ENCODE data around the gene PDE4D.
"Not testable (repeated sequence)": the region's sequence is repeated elsewhere in the genome, so short reads cannot be mapped to it uniquely, and the experiment has no call there.

Gene PDE4D

DNA sequence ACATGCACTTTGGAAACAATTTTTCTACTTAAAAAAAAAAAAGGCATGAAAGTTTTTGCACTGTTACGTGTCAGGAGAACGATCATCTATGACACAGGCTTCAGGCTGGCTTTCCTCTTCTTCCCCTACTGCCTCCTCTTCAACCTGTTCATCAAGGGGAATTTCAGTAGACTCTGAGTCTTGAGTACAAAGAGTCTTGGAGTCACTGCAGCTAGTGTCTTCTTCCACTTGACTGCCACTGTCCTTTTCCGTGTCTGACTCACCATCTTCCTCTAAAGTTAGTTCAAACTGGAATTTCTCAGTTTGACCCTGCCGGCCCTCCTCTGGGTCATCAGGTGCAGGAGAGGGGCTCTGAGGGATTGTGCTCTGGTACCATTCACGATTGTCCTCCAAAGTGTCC, 918.9 kb downstream of the PDE4D start:
- DNase-seq: no peak

DNA sequence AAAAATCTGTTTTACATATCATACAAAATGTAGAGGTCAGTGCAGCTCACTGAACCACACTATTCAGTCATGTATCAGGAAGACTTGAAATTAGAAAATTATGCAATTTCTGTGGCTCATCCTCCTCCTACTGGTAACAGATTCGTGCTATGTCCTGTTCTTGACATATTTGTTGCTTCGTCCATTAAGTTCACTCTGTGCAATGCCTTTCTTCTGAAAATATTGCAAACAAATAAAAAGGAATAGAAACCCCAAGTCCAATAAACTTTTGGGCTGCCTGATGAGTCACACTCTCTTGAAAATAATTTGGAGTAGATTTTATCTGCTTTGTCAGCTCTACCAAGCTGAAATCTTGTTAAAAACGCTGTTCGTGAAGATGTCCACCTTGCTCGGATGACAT, 919.4 kb downstream of the PDE4D start:
- DNase-seq: no peak

DNA sequence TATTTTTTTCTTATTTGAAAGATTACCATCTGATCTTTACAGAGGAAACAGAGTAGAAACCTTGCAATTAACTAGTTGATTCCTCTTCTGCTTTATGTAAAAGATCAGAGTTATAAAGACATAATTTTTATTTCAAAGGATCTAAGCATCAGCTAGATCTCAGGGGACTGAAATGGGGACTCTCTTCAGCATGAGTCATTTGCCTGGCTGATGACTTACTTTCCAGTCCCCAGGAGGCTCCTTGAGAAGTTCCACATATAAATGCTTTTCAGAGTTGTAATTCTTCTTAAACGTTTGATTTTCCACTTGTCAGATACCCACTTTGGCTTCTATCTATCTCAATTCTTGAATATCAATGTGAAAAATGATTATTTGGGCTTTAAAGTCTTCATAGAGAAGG, 921.2 kb downstream of the PDE4D start:
- no peak for DNase-seq

DNA sequence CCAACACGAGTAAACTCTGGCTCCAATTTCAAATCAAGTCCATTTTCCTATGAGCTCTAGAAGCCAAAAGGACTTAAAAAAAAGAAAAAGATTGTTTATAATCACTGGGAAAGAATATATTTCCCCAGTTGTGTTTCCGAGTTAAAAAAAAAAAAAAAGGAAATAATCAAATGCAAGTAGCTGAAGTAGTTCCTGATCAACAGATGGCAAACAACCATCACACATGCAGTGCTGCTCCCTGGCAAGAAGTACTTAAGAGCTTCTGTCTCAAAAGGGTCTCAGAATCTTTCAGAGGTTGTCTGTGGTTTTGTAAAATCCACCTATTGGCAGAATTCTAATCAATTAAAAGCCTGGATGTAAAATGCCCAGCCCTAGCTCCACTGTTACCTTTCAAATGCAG, 922.8 kb downstream of the PDE4D start:
- no peak for DNase-seq

GRCh38 chr5:58969795-58970194, 923.7 kb downstream of the PDE4D start:
- DNase-seq: no peak

- no peak for DNase-seq
Observed at GRCh38 chr5:58969253-58969652, 924.3 kb downstream of the PDE4D start.

GRCh38 chr5:58968350-58968749, 925.2 kb downstream of the PDE4D start:
- DNase-seq: no peak

- no peak for DNase-seq
Observed at GRCh38 chr5:58967597-58968281, 925.8 kb downstream of the PDE4D start.

GRCh38 chr5:58965677-58966414, 927.7 kb downstream of the PDE4D start:
- DNase-seq: no peak

DNA sequence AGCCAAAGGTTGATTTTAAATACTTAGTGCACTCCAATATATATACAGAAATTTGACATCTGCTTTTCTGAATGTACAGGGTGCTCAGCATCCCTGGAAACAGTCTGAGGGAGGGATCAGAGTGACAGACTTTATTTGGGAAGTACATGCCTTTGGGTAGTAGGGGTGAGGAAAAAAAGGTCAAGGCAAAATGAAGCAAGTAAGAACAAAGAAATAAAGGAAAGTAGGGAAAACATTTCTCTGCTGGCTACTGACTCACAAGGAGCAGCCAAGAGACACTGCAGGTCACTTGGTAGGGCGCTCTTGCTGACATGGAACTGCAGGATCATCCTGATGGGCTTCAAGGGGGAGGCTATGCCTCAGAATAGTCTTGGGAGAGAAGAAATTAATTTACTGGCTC, 929.7 kb downstream of the PDE4D start:
- DNase-seq: no peak

DNA sequence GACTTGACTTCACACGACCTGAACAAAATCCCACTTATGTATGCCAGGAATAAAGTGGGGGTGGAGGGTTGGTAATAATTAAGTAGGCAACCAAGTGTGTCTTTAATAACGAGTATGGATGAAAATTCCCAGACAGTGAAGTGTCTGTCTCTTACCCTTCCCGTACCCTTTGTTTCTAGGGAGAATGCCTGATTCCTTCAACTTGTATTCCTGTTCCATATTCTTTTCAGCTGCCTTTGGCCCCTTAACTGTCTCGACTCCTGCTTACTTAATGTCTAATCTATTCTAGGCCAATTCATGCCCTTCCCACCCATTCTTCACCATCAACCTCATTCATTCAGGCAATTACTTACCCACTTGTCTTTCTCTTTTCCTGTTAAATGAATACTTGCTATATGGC, 930.2 kb downstream of the PDE4D start:
- no peak for DNase-seq

- DNase-seq: no peak
Observed at GRCh38 chr5:58961631-58962280, 931.8 kb downstream of the PDE4D start.

GRCh38 chr5:58958701-58959100, 934.8 kb downstream of the PDE4D start:
- DNase-seq: no peak

DNA sequence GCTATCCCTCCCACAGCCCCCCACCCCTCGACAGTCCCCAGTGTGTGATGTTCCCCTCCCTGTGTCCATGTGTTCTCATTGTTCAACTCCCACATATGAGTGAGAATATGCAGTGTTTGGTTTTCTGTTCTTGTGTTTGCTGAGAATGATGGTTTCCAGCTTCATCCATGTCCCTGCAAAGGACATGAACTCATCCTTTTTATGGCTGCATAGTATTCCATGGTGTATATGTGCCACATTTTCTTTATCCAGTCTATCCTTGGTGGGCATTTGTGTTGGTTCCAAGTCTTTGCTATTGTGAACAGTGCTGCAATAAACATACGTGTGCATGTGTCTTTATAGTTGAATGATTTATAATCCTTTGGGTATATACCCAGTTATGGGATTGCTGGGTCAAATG, 940.3 kb downstream of the PDE4D start:
- DNase-seq: not testable (repeated sequence)

DNA sequence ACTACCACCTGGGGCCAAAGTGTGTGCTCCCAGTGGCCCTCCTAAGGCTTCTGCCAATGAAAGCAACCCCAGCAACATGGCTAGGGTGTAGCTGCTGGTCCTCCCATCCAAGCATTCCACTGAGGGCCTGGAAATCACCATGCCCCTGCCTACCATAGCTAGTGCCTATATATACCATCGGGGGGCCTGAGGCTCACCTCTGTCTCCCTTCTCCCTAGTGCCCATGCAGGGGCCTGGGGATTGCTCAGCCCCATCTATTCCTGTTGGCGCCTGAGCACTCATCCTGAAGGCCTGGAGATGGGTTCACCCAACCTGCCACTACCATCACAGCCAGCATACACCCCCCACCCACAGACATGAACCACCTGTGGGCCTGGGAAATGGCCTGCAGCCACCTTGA, 943.3 kb downstream of the PDE4D start:
- no peak for DNase-seq

DNA sequence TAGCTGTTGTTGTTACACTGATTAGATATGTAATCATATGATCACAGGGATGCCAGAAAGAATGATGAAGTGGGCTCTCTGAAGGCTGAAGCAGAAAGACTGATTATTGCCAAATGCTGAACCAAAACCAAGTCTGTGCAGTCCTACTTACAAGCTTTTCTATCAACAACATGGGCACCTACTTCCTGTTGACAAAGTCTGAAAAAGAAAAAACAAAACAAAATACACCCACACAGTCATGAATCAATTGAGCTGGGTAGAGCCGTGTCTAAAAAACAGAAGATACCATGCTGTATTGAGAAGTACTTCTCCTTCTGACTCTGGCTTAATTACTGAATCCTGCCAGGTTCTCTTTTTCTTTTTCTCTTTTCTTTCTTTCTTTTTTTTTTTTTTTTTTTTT, 947.3 kb downstream of the PDE4D start:
- DNase-seq: no peak

- DNase-seq: no peak
Observed at GRCh38 chr5:58944221-58944620, 949.3 kb downstream of the PDE4D start.

GRCh38 chr5:58940446-58940845, 953.1 kb downstream of the PDE4D start:
- no peak for DNase-seq

DNA sequence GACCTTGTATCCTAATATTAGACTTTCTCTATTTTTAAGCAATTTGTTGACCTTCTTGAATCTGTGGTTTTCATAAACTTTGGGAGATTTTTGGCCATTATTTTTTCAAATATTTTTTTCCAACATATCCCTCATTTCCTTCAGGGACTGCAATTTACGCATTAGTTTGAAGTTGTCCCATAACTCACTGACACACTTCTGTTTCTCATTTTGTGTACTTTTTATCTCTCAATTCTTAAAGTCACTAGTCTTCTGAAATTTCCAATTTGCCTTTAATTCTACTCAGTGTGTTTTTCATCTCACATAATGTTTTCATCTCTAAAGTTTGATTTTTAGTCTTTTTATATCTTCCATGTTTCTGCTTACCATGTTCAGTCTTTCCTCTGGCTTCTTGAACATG, 953.9 kb downstream of the PDE4D start:
- no peak for DNase-seq

- no peak for DNase-seq
Observed at GRCh38 chr5:58938563-58939424, 954.7 kb downstream of the PDE4D start.

GRCh38 chr5:58937031-58937681, 956.4 kb downstream of the PDE4D start:
- DNase-seq: no peak

DNA sequence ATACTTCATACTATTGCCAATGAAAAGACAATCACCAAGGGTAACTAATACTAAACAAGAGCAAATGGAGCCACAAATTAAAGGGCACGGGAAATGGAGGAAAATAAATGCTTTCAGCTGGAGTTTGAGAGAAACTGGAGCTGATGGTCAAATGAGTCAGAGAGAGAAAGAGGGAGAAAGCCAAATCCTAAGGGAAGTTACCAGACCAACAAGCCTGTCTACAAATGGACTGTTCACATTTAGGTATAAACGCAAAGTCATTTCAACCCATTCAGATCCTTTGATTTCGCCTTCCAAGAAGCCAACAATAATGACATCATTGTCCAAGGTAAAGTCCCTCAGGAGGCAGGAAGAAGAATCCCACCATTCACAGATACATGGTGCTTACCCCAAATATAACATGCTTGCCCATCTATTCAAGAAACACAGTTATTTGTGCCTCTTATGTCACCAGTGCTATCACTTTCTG, 958.9 kb downstream of the PDE4D start:
- DNase-seq: no peak
